ENCODE data around the gene SMG6.

Gene SMG6

DNA sequence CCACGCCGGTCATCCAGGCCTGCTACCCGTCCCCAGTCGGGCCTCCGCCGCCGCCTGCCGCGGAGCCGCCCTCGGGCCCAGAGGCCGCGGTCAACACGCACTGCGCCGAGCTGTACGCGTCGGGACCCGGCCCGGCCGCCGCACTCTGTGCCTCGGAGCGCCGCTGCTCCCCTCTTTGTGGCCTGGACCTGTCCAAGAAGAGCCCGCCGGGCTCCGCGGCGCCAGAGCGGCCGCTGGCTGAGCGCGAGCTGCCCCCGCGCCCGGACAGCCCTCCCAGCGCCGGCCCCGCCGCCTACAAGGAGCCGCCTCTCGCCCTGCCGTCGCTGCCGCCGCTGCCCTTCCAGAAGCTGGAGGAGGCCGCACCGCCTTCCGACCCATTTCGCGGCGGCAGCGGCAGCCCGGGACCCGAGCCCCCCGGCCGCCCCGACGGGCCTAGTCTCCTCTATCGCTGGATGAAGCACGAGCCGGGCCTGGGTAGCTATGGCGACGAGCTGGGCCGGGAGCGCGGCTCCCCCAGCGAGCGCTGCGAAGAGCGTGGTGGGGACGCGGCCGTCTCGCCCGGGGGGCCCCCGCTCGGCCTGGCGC lies 246.3 kb downstream of the SMG6 start:
- no peaks in the 10 kb centered on the region for H3K9me3 Mint-ChIP-seq

DNA sequence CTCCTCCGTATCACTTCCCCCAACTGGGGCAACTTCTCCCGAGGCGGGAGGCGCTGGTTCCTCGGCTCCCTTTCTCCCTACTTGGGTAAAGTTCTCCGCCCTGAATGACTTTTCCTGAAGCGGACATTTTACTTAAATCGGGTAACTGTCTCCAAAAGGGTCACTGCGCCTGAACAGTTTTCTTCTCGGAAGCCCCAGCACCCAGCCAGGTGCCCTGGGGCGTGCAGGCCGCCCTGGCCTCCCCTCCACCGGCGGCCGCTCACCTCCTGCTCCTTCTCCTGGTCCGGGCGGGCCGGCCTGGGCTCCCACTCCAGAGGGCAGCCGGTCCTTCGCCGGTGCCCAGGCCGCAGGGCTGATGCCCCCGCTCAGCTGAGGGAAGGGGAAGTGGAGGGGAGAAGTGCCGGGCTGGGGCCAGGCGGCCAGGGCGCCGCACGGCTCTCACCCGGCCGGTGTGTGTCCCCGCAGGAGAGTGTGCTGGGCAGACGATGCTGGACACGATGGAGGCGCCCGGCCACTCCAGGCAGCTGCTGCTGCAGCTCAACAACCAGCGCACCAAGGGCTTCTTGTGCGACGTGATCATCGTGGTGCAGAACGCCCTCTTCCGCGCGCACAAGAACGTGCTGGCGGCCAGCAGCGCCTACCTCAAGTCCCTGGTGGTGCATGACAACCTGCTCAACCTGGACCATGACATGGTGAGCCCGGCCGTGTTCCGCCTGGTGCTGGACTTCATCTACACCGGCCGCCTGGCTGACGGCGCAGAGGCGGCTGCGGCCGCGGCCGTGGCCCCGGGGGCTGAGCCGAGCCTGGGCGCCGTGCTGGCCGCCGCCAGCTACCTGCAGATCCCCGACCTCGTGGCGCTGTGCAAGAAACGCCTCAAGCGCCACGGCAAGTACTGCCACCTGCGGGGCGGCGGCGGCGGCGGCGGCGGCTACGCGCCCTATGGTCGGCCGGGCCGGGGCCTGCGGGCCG lies 247.1 kb downstream of the SMG6 start:
- peak overlapping the region; percentile 77 for H3K27ac Mint-ChIP-seq
- peak; percentile 50 for DNase-seq (ENCODE audit: low spot score)
- peaks cover 13% of the 10 kb centered on the region for H3K27me3 Mint-ChIP-seq (ENCODE audit: low read depth)
- peaks cover 27% of the 10 kb centered on the region for H3K36me3 Mint-ChIP-seq (ENCODE audit: low read depth)
- no peaks in the 10 kb centered on the region for H3K9me3 Mint-ChIP-seq
- peak overlapping the region; percentile 81 for H3K4me3 Mint-ChIP-seq
- H3K4me1 Mint-ChIP-seq (ENCODE audit: low read depth) = peaks cover 25% of the 10 kb centered on the region

More for the DNA sequence above, 246.3 kb downstream of the SMG6 start:
- Mint-ChIP-seq H3K27ac (peak overlapping the region; percentile 10), H3K4me3 (peak overlapping the region; percentile 15), H3K27me3 (ENCODE audit: low read depth) (peaks cover 6% of the 10 kb centered on the region), H3K36me3 (ENCODE audit: low read depth) (peaks cover 34% of the 10 kb centered on the region), H3K4me1 (ENCODE audit: low read depth) (peaks cover 27% of the 10 kb centered on the region)
- DNase-seq (ENCODE audit: low spot score) = no peak

DNA sequence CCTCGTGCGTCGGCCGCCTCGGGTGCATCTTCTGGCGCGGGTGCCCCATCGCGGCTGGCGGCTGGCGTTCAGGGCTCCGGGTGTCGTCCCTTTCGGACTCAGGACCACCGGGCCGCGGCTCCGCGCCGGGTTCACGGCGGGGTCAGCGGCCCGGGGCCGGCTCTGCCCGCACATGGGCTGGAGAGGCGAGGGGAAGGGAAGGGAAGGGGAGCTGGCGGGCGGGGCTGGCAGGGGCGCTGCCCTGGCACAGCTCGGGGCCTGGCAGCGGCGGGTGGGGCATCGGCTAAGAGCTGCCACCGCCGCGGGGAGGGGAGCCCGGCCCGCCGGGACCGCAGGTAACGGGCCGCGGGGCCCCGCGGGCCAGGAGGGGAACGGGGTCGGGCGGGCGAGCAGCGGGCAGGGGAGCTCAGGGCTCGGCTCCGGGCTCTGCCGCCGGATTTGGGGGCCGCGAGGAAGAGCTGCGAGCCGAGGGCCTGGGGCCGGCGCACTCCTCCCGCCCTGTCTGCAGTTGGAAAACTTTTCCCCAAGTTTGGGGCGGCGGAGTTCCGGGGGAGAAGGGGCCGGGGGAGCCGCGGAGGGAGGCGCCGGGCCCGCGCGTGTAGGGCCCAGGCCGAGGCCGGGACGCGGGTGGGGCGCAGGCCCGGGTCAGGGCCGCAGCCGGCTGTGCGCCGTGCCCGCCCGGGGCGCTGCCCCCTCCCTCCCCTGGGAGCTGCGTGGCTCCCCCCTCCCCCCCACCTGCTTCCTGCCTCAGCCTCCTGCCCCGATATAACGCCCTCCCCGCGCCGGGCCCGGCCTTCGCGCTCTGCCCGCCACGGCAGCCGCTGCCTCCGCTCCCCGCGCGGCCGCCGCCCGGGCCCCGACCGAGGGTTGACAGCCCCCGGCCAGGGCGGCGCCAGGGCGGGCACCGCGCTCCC lies 248.0 kb downstream of the SMG6 start:
- Mint-ChIP-seq H3K9me3 (no peaks in the 10 kb centered on the region), H3K27ac (peak overlapping the region; percentile 55), H3K27me3 (ENCODE audit: low read depth) (peaks cover 16% of the 10 kb centered on the region), H3K4me1 (ENCODE audit: low read depth) (peaks cover 21% of the 10 kb centered on the region), H3K36me3 (ENCODE audit: low read depth) (peaks cover 19% of the 10 kb centered on the region), H3K4me3 (peak overlapping the region; percentile 81)
- peak; percentile 51 for DNase-seq (ENCODE audit: low spot score)

DNA sequence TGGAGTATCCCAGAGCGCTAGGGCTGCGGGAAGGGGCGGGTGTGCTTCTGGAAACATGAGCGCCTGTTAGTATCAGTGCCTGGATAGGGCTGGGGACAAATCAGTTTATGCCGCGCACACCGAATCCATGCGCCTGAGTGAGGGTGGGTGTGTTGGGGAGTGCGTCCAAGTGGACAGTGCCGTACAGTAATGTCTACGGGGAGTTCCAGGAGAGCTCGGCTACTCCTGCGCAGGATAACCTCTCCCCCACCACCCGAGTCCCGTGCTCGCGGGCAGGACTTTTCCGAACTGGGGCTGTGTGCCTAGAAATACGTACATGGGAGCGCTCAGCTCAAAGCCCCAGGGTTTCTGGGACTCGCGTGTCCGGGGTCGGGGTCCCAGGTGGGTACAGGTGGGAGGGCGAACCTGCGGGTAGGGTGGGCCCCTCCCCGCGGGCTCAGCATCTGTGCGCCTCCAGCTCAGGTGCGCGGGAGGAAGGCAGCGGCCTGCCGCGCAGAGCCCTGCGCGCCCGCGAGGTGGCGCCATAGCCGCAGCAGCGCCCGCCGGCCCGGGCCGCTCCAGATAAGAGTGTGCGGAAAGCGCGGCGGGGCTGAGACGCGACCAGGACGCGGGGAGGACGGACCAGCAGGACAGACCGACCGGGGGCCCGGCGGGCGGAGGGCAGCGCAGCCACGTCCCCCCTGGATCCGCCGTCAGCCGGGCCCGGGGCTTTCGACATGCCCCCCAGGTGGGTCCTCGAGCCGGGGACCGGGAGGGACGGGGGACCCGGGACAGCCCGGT lies 248.9 kb downstream of the SMG6 start, which contains the start of gene HIC1:
Gene HIC1 (plus strand): TSS at position 592 of the 780 bp plus-strand sequence. CDS start 1,588 bp downstream, outside the sequence.
- Mint-ChIP-seq H3K36me3 (ENCODE audit: low read depth) (peaks cover 11% of the 10 kb centered on the region), H3K4me1 (ENCODE audit: low read depth) (peaks cover 16% of the 10 kb centered on the region), H3K27ac (peak within 1 kb of the TSS; percentile 84), H3K27me3 (ENCODE audit: low read depth) (peaks cover 16% of the 10 kb centered on the region), H3K9me3 (no peaks in the 10 kb centered on the region), H3K4me3 (peak within 1 kb of the TSS; percentile 81)
- peak; percentile 86 for DNase-seq (ENCODE audit: low spot score)

DNA sequence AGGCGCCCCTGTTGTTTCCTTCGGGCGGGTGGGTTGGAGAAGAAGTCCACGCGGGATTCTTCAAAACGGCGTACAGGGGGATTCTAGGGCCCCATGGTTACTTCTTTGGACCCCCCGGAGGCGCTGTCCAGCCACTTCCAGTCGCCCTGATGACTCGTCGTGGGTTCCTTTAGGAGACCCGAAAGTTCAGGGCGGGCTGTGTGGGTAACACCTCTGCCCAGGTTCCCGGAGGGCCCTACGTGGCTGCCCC lies 249.4 kb downstream of the SMG6 start:
- peak overlapping the region; percentile 81 for H3K4me3 Mint-ChIP-seq
- H3K9me3 Mint-ChIP-seq = no peaks in the 10 kb centered on the region
- peaks cover 6% of the 10 kb centered on the region for H3K36me3 Mint-ChIP-seq (ENCODE audit: low read depth)
- peaks cover 16% of the 10 kb centered on the region for H3K27me3 Mint-ChIP-seq (ENCODE audit: low read depth)
- peak overlapping the region; percentile 84 for H3K27ac Mint-ChIP-seq
- DNase-seq (ENCODE audit: low spot score) = no peak
- peaks cover 15% of the 10 kb centered on the region for H3K4me1 Mint-ChIP-seq (ENCODE audit: low read depth)

DNA sequence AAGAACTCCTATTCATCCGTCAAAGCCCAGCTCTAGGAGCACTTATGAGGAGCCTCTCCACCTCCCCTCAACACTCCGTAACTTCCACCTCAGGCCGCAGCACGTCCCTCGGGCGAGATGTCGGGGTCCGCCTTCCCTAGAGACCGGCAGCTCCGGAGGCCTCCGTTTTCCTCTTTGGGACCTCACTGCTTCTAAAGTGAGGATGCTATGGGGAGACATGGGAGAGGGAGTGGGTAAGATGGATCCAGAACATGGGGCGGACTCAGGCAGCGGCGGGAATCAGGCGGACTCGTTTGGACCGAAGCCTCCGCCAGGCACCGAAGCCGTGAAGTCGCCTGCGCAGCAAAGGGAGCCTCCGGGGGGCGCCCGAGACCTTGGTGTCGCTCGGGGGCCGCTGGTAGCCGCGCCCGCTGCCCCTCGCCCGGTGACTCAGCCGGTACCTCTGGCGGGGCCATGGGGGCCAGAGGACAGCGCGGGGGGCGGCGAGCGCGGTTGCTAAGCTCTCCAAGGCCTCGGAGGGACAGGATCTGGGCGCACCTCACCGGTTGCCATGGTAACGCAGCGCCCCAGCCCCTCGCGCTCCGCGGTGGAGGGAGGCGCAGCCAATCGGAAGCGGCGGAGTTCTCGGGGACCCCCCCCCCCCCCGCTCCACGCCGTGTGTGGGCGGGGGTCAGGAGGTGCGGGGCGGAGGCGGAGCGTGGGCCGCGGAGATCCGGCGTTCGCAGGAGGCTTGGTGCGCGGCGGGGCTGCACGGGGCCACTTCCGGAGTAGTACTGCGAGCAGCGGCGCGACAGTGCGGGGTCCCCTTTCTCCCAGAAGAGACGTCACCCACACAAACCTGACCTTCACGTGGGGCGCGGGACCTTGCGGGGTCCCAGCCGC lies 250.0 kb downstream of the SMG6 start:
- H3K27me3 Mint-ChIP-seq (ENCODE audit: low read depth) = peaks cover 16% of the 10 kb centered on the region

DNA sequence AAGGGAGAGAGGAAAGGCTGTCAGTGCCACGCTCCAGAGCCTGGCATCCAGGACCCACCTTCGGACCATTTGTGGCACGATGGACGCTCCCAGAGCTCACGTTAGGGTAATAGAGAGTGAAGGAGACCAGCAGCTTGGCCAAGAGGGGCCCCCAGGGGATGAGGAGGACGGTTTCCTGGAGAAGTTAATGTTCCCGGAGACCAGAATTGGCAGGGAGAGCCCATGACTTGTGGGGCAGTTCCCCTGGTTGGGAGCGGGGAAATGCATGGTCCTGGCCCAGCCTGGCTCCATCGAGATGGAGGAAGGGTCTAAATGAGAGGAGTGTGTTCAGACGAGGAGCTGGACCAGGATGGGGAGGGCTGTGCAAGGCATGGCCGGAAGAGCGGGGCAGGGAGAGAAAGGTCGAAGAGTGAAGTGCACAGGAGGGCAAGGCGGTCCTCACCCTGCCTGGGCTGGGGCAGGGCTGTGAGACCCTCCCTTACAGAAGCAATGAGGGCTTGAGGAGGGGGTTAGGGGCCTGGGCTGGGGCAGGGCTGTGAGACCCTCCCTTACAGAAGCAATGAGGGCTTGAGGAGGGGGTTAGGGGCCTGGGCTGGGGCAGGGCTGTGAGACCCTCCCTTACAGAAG lies 251.5 kb downstream of the SMG6 start:
- no peak for DNase-seq (ENCODE audit: low spot score)
- peak overlapping the region; percentile 39 for H3K4me3 Mint-ChIP-seq
- H3K27ac Mint-ChIP-seq = no peak overlapping the region
- H3K36me3 Mint-ChIP-seq (ENCODE audit: low read depth) = peaks cover 2% of the 10 kb centered on the region
- H3K4me1 Mint-ChIP-seq (ENCODE audit: low read depth) = peaks cover 18% of the 10 kb centered on the region
- peaks cover 16% of the 10 kb centered on the region for H3K27me3 Mint-ChIP-seq (ENCODE audit: low read depth)
- no peaks in the 10 kb centered on the region for H3K9me3 Mint-ChIP-seq

More for the DNA sequence above, 250.0 kb downstream of the SMG6 start:
- no peaks in the 10 kb centered on the region for H3K9me3 Mint-ChIP-seq
- peak overlapping the region; percentile 84 for H3K27ac Mint-ChIP-seq
- DNase-seq (ENCODE audit: low spot score) = peak; percentile 82
- peak overlapping the region; percentile 81 for H3K4me3 Mint-ChIP-seq
- peaks cover 6% of the 10 kb centered on the region for H3K36me3 Mint-ChIP-seq (ENCODE audit: low read depth)
- peaks cover 18% of the 10 kb centered on the region for H3K4me1 Mint-ChIP-seq (ENCODE audit: low read depth)

DNA sequence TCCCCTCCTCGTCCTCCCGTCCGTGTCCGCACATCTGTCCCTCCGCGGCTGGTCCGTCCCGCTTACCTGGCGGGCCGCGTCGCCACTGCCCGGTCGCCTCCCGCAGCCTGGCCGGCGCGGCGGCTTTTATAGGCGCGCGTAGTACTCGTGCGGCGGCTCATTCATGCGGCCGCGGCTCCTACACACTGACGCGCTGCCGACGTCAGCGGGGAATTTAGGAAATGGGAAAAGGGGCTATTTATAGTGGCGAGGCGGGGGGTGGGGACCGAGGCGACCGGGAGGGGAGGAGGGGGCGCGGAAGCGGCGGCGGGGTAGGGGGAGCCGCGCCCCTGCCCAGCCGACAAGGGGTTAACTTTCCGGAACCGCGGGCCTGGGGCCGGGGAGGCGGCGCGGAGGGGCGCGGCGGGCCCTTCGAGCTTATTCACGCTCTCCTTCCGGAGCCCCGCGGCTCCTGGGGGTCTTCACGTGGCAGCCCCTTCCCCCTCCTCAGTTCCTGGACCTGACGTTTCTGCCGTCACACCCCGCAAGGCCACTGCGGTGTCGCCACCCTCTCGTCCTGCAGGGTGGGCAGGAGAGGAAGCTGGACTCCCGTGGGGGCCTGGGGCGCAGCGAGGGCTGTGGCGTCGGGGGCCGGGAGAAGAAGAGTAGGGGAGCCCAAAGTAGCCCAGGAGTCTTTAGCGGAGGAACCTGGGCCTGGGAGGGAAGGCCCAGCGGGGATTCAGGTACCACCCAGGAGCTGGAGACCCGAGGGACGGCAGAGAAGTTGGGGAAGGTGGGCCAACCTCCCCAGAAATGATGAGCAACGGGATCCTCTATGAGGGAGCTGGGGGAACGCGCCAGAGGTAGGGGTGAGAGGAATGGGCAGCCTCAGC lies 252.3 kb downstream of the SMG6 start:
- Mint-ChIP-seq H3K27ac (no peak overlapping the region), H3K27me3 (ENCODE audit: low read depth) (peaks cover 16% of the 10 kb centered on the region), H3K4me1 (ENCODE audit: low read depth) (peaks cover 18% of the 10 kb centered on the region), H3K9me3 (no peaks in the 10 kb centered on the region), H3K4me3 (peak overlapping the region; percentile 39), H3K36me3 (ENCODE audit: low read depth) (no peaks in the 10 kb centered on the region)
- no peak for DNase-seq (ENCODE audit: low spot score)

DNA sequence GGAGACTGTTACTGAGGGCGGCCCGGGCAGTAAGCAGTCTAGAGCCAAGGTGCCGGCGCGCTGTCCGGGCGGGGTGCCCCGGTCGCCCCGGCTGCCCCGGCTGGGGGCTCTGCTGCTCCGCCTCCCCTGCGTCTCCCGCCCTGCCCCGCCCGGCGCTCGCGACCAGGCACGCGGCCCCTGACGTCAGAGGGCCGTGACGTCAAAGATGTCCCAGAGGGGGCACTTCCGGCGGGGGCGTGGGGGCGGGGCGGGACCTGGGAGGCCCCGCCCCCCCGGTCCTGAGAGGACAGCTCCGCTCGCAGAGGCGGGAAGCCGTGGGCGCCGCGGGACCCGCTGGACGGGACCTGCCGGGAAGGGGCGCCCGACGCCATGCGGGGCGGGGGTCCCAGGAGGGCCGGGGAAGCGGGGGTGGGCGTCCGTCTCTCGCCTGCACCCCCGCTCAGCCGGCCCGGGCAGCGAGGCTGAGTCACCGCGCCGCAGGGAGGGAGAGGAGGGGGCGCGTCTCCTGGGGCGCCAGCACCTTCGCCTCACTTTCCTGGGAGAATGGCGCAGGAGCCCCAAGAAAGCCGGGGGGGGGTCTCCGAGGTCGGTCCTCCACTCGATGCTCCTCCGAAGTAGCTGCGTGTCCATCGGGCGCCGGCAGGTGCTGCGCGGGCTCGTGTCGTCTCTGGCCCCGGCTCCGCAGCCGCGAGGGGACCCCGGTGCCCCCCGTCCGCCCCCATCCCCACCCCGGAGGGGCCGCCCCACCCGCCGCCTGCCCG lies 253.1 kb downstream of the SMG6 start:
- Mint-ChIP-seq H3K4me3 (no peak overlapping the region), H3K4me1 (ENCODE audit: low read depth) (peaks cover 18% of the 10 kb centered on the region), H3K9me3 (no peaks in the 10 kb centered on the region), H3K27me3 (ENCODE audit: low read depth) (peaks cover 16% of the 10 kb centered on the region), H3K36me3 (ENCODE audit: low read depth) (no peaks in the 10 kb centered on the region), H3K27ac (no peak overlapping the region)
- peak; percentile 70 for DNase-seq (ENCODE audit: low spot score)

DNA sequence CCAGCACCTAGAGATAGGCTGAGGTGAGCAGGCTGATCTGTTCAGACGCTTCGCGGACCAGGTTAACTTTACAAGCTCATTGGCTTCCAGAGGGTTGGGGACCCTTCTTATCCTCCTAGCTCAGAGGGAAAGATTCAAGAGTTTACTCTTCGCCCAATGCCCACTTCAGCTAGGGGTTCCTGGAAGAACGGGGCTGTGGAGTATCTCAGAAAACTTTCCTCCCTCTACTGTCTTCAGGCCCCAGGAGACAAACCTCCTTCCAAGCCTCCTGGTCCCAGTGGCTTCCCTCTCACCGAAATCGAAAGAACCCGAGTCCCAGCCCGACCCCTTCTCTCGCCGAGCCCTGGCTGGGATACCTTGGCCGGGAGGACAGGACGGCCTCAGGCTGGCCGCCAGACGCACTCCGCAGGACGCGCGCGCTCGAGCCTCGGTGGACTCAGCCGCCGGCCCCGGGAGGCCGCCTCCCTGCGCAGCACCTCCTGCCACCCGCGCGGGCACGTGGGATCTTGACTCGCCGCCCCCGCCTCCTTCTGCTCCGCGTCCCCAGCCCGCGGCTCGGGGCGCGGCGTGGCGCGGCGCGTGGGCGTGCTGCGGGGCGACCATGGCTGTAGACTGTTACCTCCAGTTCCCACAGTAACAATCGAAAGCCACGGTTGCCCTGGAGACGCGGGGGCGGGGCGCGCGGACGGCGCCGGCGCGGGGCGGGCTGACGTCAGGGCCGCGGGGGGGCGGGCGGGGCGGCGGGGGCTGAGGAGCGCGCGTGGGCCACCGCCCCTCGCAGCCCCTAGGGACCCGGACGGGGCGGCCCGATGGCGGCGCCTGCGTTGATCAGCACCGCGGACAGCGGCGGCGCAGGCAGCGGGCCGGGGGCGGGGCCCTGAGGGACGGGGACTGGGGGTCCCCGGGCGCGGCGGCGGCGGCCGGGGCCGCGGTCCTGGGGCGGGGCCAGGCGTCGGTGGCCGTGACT lies 254.0 kb downstream of the SMG6 start:
- peaks cover 19% of the 10 kb centered on the region for H3K4me1 Mint-ChIP-seq (ENCODE audit: low read depth)
- H3K36me3 Mint-ChIP-seq (ENCODE audit: low read depth) = peaks cover 2% of the 10 kb centered on the region
- peaks cover 16% of the 10 kb centered on the region for H3K27me3 Mint-ChIP-seq (ENCODE audit: low read depth)
- peak; percentile 90 for DNase-seq (ENCODE audit: low spot score)
- H3K4me3 Mint-ChIP-seq = peak overlapping the region; percentile 81
- peak overlapping the region; percentile 57 for H3K27ac Mint-ChIP-seq
- H3K9me3 Mint-ChIP-seq = no peaks in the 10 kb centered on the region
